ENCODE results near the gene RXFP4. TPM values are rescaled to one million over a fixed set of nuclear protein-coding genes. Genes with fewer than 3 reads are reported as not detected.
"Not testable (repeated sequence)": the region's sequence is repeated elsewhere in the genome, so short reads cannot be mapped to it uniquely, and the experiment has no call there.

RXFP4 gene
- polyA plus RNA-seq, 3 donors = 0.08 TPM; not detected in 2

- Histone ChIP-seq H3K27ac (ENCODE audit: low read depth in 1 of 2, low read length in 2 of 2) (peak overlapping the region in 1 of 2 donors; percentile 31), H3K4me1 (ENCODE audit: control insufficient read depth in 1 of 2, insufficient read depth in 2 of 2, low read length in 2 of 2) (peaks cover 11 to 29% of the 10 kb centered on the region in 2 donors), H3K4me3 (replicated peaks in 1 of 3; ENCODE audit: low read depth in 2 of 3, low read length in 3 of 3) (no peak overlapping the region), H3K9ac (ENCODE audit: insufficient read depth, low read length, poor library complexity, severe bottlenecking) (no peak overlapping the region), H3K36me3 (replicated peaks in 1 of 2; ENCODE audit: control insufficient read depth in 1 of 2, insufficient read depth in 2 of 2, low read length in 2 of 2) (peaks cover 76 to 82% of the 10 kb centered on the region in 2 donors), H4K20me1 (ENCODE audit: insufficient read depth, low read length) (peaks cover 67% of the 10 kb centered on the region), H3K79me2 (ENCODE audit: insufficient read depth, low read length) (peaks cover 68% of the 10 kb centered on the region), H3K4me2 (replicated peaks; ENCODE audit: extremely low read depth, low read length, poor library complexity, severe bottlenecking) (no peak overlapping the region), H2AFZ (ENCODE audit: insufficient read depth, low read depth, low read length, poor library complexity, severe bottlenecking) (no peak overlapping the region), H3K27me3 (ENCODE audit: control insufficient read depth in 2 of 2, insufficient read depth in 2 of 2, low read length in 2 of 2) (no peaks in the 10 kb centered on the region), H3K9me3 (replicated peaks in 1 of 2; ENCODE audit: control insufficient read depth in 1 of 2, insufficient read depth in 1 of 2, low read length in 2 of 2) (no peaks in the 10 kb centered on the region)
- intact Hi-C loops (cut with micrococcal nuclease) = no loop called here
- no peaks in the 10 kb centered on the region for H3K27me3 Mint-ChIP-seq (ENCODE audit: low read depth in 3 of 3)
- peaks cover 20% of the 10 kb centered on the region for H3K4me1 Mint-ChIP-seq
- peak overlapping the region in 1 of 7 donors; percentile 38 for H3K27ac Mint-ChIP-seq
- peaks cover 70 to 89% of the 10 kb centered on the region in 2 donors for H3K36me3 Mint-ChIP-seq
- 100% methylated on average over 2 of the region's 5 CpGs for WGBS (ENCODE audit: insufficient coverage)
- no peak for DNase-seq
- no peaks in the 10 kb centered on the region for H3K9me3 Mint-ChIP-seq
- H3K4me3 Mint-ChIP-seq = no peak overlapping the region
- TF ChIP-seq, protein P1, sequence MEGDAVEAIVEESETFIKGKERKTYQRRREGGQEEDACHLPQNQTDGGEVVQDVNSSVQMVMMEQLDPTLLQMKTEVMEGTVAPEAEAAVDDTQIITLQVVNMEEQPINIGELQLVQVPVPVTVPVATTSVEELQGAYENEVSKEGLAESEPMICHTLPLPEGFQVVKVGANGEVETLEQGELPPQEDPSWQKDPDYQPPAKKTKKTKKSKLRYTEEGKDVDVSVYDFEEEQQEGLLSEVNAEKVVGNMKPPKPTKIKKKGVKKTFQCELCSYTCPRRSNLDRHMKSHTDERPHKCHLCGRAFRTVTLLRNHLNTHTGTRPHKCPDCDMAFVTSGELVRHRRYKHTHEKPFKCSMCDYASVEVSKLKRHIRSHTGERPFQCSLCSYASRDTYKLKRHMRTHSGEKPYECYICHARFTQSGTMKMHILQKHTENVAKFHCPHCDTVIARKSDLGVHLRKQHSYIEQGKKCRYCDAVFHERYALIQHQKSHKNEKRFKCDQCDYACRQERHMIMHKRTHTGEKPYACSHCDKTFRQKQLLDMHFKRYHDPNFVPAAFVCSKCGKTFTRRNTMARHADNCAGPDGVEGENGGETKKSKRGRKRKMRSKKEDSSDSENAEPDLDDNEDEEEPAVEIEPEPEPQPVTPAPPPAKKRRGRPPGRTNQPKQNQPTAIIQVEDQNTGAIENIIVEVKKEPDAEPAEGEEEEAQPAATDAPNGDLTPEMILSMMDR (IDR thresholded peaks at IDR 0.05) = no peak
Measured at GRCh38 chr1:155929057-155929456, 12.4 kb upstream of the RXFP4 start.

GRCh38 chr1:155930725-155931124, 10.7 kb upstream of the RXFP4 start:
- Histone ChIP-seq H3K4me1 (ENCODE audit: control insufficient read depth in 1 of 2, insufficient read depth in 2 of 2, low read length in 2 of 2) (peaks cover 18 to 38% of the 10 kb centered on the region in 2 donors), H3K79me2 (ENCODE audit: insufficient read depth, low read length) (peaks cover 70% of the 10 kb centered on the region), H3K27ac (ENCODE audit: low read depth in 1 of 2, low read length in 2 of 2) (peak overlapping the region in 1 of 2 donors; percentile 48), H4K20me1 (ENCODE audit: insufficient read depth, low read length) (peaks cover 64% of the 10 kb centered on the region), H3K36me3 (replicated peaks in 1 of 2; ENCODE audit: control insufficient read depth in 1 of 2, insufficient read depth in 2 of 2, low read length in 2 of 2) (peaks cover 62 to 66% of the 10 kb centered on the region in 2 donors)
- H3K27me3 ChIP-seq (ENCODE audit: control insufficient read depth in 2 of 2, insufficient read depth in 2 of 2, low read length in 2 of 2); H3K4me3 Mint-ChIP-seq; H3K9me3 ChIP-seq (replicated peaks in 1 of 2; ENCODE audit: control insufficient read depth in 1 of 2, insufficient read depth in 1 of 2, low read length in 2 of 2); H3K4me2 ChIP-seq (replicated peaks; ENCODE audit: extremely low read depth, low read length, poor library complexity, severe bottlenecking); H3K9ac ChIP-seq (ENCODE audit: insufficient read depth, low read length, poor library complexity, severe bottlenecking); H3K9me3 Mint-ChIP-seq; H3K27me3 Mint-ChIP-seq (ENCODE audit: low read depth in 3 of 3); H3K4me3 ChIP-seq (replicated peaks in 1 of 3; ENCODE audit: low read depth in 2 of 3, low read length in 3 of 3); H2AFZ ChIP-seq (ENCODE audit: insufficient read depth, low read depth, low read length, poor library complexity, severe bottlenecking); DNase-seq: not testable (repeated sequence)
- 100% methylated on average over 2 of the region's 10 CpGs for WGBS (ENCODE audit: insufficient coverage)
- Mint-ChIP-seq H3K36me3 (peaks cover 60 to 73% of the 10 kb centered on the region in 2 donors), H3K27ac (peak overlapping the region in 2 of 7 donors; percentile 65 to 78), H3K4me1 (peaks cover 20% of the 10 kb centered on the region)
- intact Hi-C loops (cut with micrococcal nuclease) = loop anchor here (5.0 kb wide), 2 partner anchors 122 to 137 kb away; partner anchors contain the start of genes LAMTOR2 (in 1 of the 2) and UBQLN4 (in 1 of the 2)

All from CD14-positive monocyte (primary cell).